ENCODE data around the gene TRIM50.
"Not testable (repeated sequence)": the region's sequence is repeated elsewhere in the genome, so short reads cannot be mapped to it uniquely, and the experiment has no call there.

Gene TRIM50

GRCh38 chr7:73349763-73350162, 21.9 kb upstream of the TRIM50 start:
- DNase-seq = no peak

DNA sequence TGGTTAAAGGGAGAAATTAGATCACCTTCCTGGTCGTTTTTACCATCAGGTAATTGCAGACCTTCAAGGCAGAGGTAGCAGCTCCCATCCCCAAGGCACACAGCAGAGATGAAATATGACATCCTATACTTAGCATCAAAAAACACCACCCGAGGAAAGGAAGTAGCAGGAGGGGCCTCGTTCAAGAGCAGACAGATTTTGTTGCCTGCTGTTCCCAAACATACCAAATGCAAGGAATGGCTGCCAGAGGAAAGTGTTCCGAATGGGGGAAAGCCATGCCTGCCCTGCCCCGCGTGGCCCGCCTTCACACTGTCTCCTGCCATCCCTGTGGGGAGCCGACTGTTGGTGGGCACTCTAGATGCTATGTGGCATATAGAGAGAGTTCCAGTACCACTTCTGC, 18.1 kb upstream of the TRIM50 start:
- DNase-seq = no peak

- no peak for DNase-seq
Measured at GRCh38 chr7:73345538-73345937, 17.7 kb upstream of the TRIM50 start.

- DNase-seq = no peak
Measured at GRCh38 chr7:73343671-73344380, 15.9 kb upstream of the TRIM50 start.

DNA sequence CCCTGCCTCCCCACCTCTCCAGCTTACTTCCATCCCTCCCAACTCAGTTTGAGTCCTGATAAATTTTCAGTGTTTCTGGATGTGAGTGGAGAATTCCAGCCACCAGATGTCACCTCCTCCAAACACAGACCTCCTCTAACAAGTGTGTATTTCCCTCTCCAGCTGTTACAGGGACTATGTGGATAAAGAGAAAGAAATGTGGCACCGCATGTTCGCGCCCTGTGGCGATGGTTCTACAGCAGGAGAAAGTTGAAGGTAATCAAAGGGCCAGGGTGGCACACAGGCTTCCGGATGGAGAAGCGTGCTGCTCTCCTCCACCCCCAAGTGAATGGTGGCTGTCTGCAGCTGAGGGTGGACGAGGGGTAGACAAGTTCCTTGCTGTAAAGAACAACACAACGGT, 14.8 kb upstream of the TRIM50 start:
- DNase-seq = peak; percentile 5

GRCh38 chr7:73341877-73342276, 14.0 kb upstream of the TRIM50 start:
- DNase-seq = peak; percentile 92

DNA sequence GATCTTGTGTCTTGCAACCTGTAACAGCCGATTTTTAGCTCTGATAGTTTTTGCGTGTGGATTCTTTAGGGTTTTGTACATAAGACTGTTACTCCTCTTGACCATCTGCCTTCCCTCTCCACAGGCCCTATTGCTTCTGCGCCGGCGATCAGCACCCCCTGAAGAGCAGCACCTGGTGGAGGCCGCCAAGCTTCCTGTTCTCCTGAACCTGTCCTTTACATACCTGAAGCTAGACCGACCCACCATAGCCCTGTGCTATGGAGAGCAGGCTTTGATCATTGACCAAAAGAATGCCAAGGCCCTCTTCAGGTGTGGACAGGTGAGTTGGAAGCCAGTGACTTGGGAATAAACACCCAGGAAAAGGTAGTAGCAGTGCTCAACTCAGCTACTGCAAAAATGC, 12.6 kb upstream of the TRIM50 start:
- DNase-seq = no peak

GRCh38 chr7:73338321-73338720, 10.4 kb upstream of the TRIM50 start:
- no peak for DNase-seq

- no peak for DNase-seq
Measured at GRCh38 chr7:73332447-73332846, 4.6 kb upstream of the TRIM50 start.

DNA sequence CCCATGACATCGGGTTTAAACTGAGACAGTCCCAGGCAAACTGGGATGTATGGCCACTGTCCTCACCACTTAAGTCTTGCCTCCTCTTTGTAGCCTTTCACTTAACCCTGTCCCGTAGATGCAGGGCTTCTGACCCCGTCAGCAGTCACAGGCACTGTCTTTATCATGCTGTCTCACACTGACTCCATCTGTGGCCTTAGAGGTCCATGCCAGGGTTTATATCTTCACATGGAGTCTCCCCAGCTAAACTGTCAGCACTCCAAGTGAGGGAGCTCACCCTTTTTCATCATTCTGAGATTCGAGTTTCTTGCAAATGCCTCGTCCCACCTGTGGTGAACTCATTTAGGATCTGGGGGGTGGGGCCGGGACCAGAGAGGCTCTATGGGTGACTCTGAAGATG, 2.9 kb upstream of the TRIM50 start:
- DNase-seq = no peak

DNA sequence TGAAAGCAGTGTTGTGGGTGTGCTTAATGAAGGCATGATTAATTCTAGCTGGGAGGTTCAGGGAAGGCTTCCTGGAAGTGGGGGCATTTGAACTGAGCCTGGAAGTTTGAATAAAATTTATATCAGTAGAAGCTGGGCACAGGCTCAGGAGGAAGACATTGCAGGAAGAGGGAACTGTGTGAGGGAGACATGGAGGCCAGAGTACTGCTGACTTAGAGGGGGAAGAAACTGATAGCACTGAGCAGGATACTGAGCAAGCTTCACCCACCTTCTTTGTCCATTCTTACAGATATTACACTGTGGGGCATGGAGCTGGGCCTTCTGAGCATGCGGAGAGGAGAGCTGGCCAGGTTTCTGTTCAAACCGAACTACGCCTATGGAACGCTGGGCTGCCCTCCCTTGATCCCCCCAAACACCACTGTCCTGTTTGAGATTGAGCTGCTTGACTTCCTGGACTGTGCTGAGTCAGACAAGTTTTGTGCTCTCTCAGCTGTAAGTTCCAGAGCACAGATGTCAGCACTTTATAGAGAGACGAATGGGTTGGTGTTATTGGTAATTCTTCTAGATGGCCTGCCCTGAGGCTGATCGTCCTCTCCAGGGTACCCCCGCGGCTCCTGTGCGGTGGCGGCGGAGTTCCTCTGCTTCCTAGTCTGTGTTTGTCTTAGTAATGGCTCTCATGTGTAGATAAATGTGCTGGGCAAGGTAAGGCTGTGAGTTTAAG, 2.1 kb upstream of the TRIM50 start:
- no peak for DNase-seq

DNA sequence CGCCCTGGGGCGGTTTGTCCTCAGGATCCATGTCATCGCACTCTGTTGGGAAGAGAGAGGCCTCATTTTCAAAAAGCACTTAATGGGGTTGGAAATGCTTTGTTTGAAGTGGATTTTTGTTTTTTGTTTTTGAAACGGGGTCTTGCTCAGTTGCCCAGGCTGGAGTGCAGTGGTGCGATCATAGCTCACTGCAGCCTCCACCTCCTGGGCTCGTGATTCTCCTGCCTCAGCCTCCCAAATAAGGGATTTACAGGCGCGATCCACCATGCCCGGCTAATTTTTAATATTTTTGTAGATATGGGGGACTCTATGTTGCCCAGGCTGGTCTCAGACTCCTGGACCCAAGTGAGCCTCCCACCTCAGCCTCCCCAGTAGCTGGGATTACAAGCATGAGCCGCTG, 814 bp upstream of the TRIM50 start:
- DNase-seq = no peak

DNA sequence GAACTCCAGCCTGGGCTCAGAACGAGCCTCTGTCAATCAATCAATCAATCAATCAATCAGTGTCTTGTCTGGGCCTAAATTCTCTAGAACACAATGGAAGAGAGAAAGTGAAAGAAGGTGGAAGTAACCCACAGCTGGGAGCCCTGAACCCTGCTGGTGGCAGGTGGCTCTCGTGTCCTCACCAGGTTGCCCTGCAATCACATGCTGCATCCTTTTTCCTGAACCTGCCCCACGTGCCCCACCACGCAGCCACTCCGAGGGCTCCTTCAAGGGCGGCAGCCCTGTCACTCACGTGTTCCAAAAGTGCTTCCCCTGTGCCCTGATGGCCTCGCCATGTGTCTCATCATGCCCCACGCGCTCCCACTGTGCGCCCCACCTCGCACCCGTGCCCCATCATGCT, 433 bp downstream of the TRIM50 start:
- not testable (repeated sequence) for DNase-seq

DNA sequence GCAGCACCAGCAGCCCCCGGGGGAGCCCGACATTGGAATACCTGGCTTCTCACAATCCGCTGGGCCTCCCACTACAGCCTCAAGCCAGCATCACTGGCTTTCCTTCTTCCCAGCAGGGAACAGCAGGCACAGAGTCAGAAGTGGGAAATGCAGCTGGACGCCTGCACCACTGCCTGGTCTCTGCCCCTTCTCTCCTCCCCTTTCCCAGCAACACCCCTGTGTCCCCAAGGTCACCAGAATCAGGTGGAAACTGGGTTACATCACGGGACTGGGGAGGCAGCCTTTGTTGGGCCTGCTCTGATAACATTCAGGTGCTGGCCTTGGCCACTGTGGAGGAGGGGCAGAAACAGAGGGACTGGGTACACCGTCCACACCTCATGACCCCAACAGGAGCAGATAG, 2.5 kb downstream of the TRIM50 start:
- not testable (repeated sequence) for DNase-seq

GRCh38 chr7:73324081-73324845, 3.6 kb downstream of the TRIM50 start:
- DNase-seq = peak; percentile 69

DNA sequence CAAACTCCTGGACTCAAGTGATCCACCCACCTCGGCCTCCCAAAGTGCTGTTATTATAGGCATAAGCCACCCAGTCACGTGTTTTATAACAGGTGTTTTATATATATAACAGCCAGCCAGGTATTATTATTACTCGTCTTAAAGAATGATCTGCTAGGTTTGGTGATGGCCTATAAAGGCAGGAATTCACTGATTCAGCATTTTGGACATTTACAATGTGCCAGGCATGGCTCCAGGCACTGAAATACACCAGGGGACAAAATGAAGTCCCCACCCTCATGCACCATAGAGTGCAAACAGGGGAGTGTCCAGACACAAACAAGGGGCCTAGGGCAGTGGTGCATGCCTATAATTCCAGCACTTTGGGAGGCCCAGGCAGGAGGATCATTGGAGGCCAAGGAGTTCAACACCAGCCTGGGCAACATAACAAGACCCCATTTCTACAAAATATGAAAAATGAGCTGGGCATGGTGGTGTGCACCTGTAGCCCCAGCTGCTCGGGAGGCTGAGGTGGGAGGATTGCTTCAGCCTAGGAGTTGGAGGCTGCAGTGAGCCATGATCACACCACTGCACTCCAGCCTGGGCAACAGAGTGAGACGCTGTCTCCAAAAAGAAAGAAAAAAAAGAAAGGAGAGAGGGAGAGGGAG, 4.3 kb downstream of the TRIM50 start:
- not testable (repeated sequence) for DNase-seq

- not testable (repeated sequence) for DNase-seq
Measured at GRCh38 chr7:73320009-73320408, 7.9 kb downstream of the TRIM50 start.

GRCh38 chr7:73319541-73319940, 8.3 kb downstream of the TRIM50 start:
- DNase-seq = not testable (repeated sequence)

DNA sequence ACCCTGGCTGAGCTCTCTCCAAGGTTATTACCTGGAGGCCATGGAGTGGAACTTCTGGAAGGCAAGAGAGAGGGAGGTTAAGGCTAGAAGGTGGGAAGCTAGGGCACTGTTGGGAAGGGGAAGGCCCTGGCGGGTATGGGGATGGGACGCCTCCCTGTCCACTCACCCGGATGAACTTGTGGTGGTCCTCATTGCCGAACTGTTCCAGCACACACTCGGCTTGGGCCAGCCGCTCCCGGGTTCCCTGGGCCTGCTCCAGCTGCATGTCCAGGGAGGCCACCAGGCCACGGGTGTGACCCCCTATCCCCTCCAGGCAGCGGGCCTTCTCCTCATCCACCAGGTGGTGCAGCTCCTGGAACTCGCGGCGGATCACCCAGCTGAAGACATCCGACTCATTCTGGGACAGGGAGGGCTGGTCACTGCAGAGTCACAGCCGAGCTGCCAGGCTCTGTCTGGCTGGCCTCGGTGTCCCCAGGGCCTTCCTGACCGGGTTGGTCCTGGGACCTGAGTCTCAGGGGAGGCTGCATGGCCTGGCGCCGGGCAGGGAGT, 9.2 kb downstream of the TRIM50 start:
- DNase-seq = not testable (repeated sequence)

- no peak for DNase-seq
Measured at GRCh38 chr7:73316521-73316920, 11.4 kb downstream of the TRIM50 start.

DNA sequence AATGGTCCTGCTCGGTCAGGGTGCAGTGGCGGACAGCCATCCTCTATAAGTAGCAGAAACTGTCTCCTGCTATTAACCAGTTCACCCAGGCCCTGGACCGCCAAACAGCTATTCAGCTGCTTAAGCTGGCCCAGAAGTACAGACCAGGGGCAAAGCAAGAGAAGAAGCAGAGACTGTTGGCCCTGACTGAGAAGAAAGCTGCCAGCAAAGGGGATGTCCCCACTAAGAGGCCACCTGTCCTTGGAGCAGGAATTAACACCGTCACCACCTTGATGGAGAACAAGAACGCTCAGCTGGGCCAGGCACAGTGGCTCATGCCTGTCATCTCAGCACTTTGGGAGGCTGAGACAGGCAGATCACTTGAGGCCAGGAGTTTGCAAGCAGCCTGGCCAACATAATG, 13.6 kb downstream of the TRIM50 start:
- no peak for DNase-seq

DNA sequence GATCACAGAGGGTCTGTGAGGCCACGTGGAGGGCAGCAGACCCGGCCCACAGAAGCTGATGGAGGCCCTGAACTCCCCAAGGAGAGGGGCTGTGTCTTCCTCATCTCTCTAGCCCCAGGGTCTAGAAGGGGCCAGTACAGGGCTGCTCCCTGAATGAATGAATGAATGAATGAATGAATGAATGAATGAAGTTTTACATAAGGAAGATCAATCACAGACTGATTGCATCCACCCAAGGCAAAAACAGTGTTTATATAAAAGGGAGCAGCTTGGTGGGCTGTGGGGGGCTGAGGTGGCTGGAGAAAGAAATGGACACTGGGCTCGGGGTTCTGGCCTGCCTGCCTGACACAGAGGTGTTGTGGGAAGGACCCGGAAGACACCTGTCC, 14.4 kb downstream of the TRIM50 start:
- no peak for DNase-seq

Measured in MV-4-11 (cell line).